Bronchial epithelial cell (primary cell): ENCODE data around the gene MYZAP. TPM values are rescaled to one million over a fixed set of nuclear protein-coding genes. Genes with fewer than 3 reads are reported as not detected.
A peak's percentile ranks its signal among the peaks of the same experiment; 100 is the strongest.

Experiments used
- DNase-seq: peaks from one replicate; pipeline ENCODE4 v3.0.0-alpha.2; 2010; ENCODE audit warnings: low read depth
- FAIRE-seq: peaks from 2 replicates; lab custom pipeline; 2011; peaks lifted over from hg19 to GRCh38; lab: Jason Lieb, UNC
- H3K27me3 ChIP-seq: 2 replicates; pipeline ENCODE4 v1.5.1; 2011; ENCODE audit warnings: low read length; ENCODE audit not compliant: control insufficient read depth, insufficient read depth
- H3K36me3 ChIP-seq: 2 replicates; pipeline ENCODE4 v1.5.1; 2011; ENCODE audit warnings: low read length; ENCODE audit not compliant: control insufficient read depth, insufficient read depth
- H3K4me3 ChIP-seq: 2 replicates; pipeline ENCODE4 v1.5.1; 2011; ENCODE audit warnings: mild to moderate bottlenecking, low read depth, low read length, control low read depth
- total RNA-seq: library from RNA; depleted of rRNA; stranded (reverse); fragments of >200 nt; gene quantifications from 2 replicates; pipeline ENCODE4 v1.2.1, GENCODE V29; 2014
- TF ChIP-seq, protein P1 (sequence below): IDR thresholded peaks from 2 replicates; pipeline ENCODE4 v1.5.1; 2011; ENCODE audit warnings: mild to moderate bottlenecking, moderate library complexity, low read length, control low read depth, inconsistent platforms; ENCODE audit not compliant: insufficient read depth, severe bottlenecking

The MYZAP gene
- total RNA-seq, 1 donor from 2014 or later, result 2.4 TPM

DNA sequence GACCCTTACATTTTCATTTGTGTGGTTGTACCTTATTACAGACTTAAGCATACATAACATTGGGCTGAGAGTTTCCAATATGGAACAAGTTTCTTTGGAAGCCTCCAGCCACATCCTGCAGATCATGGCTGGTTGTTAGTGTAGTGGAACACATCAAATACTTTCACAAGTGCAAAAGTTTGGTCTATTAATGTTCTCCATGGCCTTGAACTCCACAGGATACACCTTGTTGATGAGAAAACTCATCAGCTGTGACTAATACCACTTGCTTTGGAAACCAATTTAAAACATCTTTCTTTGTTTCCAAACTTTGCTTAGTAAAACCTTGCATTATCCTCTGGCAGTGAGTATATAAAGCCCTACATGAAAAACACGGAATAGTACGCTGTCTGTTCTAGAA lies 46.1 kb downstream of the MYZAP start:
- no peak for DNase-seq
- Histone ChIP-seq H3K4me3 (no peak overlapping the region), H3K36me3 (peaks cover 7% of the 10 kb centered on the region), H3K27me3 (no peaks in the 10 kb centered on the region)
- TF ChIP-seq, protein P1, sequence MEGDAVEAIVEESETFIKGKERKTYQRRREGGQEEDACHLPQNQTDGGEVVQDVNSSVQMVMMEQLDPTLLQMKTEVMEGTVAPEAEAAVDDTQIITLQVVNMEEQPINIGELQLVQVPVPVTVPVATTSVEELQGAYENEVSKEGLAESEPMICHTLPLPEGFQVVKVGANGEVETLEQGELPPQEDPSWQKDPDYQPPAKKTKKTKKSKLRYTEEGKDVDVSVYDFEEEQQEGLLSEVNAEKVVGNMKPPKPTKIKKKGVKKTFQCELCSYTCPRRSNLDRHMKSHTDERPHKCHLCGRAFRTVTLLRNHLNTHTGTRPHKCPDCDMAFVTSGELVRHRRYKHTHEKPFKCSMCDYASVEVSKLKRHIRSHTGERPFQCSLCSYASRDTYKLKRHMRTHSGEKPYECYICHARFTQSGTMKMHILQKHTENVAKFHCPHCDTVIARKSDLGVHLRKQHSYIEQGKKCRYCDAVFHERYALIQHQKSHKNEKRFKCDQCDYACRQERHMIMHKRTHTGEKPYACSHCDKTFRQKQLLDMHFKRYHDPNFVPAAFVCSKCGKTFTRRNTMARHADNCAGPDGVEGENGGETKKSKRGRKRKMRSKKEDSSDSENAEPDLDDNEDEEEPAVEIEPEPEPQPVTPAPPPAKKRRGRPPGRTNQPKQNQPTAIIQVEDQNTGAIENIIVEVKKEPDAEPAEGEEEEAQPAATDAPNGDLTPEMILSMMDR, result no peak
- no peak for FAIRE-seq

DNA sequence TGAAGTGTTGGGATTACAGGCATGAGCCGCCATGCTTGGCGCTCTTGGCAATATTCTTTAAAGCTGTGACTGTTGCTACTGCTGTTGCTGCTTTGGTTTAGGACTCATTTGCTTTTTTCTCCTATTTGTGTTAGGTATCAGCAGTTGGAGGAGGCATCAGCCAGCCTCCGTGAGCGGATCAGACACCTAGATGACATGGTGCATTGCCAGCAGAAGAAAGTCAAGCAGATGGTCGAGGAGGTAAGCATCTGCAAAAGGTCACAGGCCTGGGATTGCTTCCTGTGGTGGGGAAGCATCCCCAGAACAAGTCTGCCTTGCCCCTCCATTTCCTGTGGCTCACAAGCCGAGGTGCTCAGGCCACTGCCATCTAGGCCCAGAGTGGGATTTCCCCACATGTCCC lies 47.6 kb downstream of the MYZAP start:
- TF ChIP-seq, protein P1, result no peak
- Histone ChIP-seq H3K4me3 (no peak overlapping the region), H3K36me3 (peaks cover 7% of the 10 kb centered on the region), H3K27me3 (no peaks in the 10 kb centered on the region)
- FAIRE-seq, result peak; percentile 28
- DNase-seq, result no peak

DNA sequence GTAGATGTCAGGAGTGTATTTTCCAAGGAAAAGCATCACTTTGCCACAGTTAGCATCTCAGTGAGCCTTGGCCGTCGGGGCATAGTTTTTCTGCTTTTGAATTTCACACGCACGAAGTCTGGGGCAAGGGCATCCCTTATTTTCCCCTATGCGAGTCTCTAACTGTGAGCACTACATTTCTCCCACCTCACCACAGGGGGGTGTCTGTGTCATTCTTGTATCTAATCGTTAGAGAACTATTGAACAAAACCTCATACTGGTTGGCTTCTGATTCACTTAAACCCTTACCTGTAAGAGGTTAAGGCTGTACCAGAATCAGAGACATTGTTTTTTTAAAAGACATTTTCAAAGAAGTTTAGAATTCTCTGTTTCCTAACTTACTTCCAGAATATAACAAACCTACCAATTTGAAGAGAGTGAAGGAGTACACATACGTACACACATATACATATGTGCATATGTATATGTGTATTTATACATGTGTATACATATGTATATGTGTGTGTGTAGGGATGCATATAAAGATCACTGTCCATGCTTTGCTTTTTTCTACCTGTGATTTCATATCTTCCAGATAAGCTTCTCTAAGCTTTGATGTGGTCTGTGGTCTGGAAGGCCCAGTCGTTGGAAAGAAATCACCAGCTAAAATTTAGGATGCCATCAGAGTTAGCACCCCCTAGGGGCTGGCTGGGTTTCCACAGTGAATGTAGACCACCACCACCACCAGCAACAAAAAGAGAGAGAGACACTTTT lies 49.4 kb downstream of the MYZAP start:
- no peaks in the 10 kb centered on the region for H3K27me3 ChIP-seq
- peaks cover 7% of the 10 kb centered on the region for H3K36me3 ChIP-seq
- no peak for FAIRE-seq
- H3K4me3 ChIP-seq, result no peak overlapping the region
- DNase-seq, result peak; percentile 30
- TF ChIP-seq, protein P1, result peak; percentile 35

DNA sequence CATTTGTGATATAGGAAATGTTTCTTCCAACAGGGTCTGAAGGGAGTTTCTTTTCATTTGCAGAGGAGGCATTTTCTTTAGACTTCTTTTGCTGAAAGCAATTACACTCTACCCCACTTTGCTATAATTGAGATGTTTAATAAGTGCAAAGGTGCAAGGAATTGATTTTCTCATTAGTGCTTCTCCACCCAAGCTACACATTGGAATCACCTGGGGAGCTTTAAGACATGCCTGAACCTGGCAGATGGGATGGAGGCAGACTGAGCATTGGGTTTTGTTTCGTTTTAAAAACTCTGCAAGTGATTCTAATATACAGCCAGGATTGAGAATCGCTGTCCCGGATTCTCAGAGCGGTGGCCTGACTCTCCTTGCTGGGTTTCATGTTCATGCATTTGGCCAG lies 52.1 kb downstream of the MYZAP start:
- TF ChIP-seq, protein P1, result no peak
- Histone ChIP-seq H3K36me3 (peaks cover 5% of the 10 kb centered on the region), H3K27me3 (no peaks in the 10 kb centered on the region), H3K4me3 (no peak overlapping the region)
- FAIRE-seq, result no peak
- no peak for DNase-seq

DNA sequence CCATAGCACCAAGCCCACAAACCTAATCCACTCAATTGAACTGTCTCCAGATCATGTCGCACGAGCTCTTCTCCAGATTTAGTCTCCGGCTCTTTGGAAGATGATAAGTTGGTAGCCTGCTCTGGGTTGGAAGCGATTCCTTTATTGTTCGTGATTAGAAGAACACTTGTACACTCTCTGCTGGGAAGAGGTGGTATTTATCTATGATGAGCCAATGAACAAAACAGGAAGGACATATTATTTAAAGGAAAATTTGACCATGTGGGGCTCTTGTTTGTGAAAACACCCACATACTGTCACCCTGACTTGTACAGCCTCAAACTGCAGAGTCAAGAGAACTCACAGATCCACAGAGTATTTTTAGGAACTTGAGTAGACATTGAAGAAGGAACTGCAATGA lies 54.4 kb downstream of the MYZAP start:
- no peak for FAIRE-seq
- H3K36me3 ChIP-seq, result no peaks in the 10 kb centered on the region
- H3K4me3 ChIP-seq, result no peak overlapping the region
- TF ChIP-seq, protein P1, result no peak
- no peak for DNase-seq
- H3K27me3 ChIP-seq, result no peaks in the 10 kb centered on the region
